Endothelial cell (in vitro differentiated cells): ENCODE results near the gene ARHGAP18. TPM values are rescaled to one million over a fixed set of nuclear protein-coding genes. Genes with fewer than 3 reads are reported as not detected.
A peak's percentile ranks its signal among the peaks of the same experiment; 100 is the strongest.

Experiments
- DNase-seq: peaks from one replicate; pipeline ENCODE4 v3.0.0; 2021; ENCODE audit warnings: low spot score
- H3K27ac Mint-ChIP-seq: one replicate; pipeline ENCODE4 v1.8.0; 2021; ENCODE audit warnings: mixed read lengths, inconsistent platforms; ENCODE audit not compliant: unreplicated experiment
- H3K27me3 Mint-ChIP-seq: one replicate; pipeline ENCODE4 v1.8.0; 2021; ENCODE audit warnings: mild to moderate bottlenecking, moderate library complexity, mixed read lengths, inconsistent platforms; ENCODE audit not compliant: unreplicated experiment
- H3K36me3 Mint-ChIP-seq: one replicate; pipeline ENCODE4 v1.8.0; 2021; ENCODE audit warnings: mild to moderate bottlenecking, low read depth, mixed read lengths, inconsistent platforms; ENCODE audit not compliant: unreplicated experiment
- H3K4me1 Mint-ChIP-seq: one replicate; pipeline ENCODE4 v1.8.0; 2021; ENCODE audit warnings: mild to moderate bottlenecking, mixed read lengths, inconsistent platforms; ENCODE audit not compliant: unreplicated experiment
- H3K4me3 Mint-ChIP-seq: one replicate; pipeline ENCODE4 v1.8.0; 2021; ENCODE audit warnings: mild to moderate bottlenecking, mixed read lengths, inconsistent platforms; ENCODE audit not compliant: unreplicated experiment
- H3K9me3 Mint-ChIP-seq: one replicate; pipeline ENCODE4 v1.8.0; 2021; ENCODE audit warnings: mixed read lengths, inconsistent platforms; ENCODE audit not compliant: unreplicated experiment
- total RNA-seq: library from RNA; stranded (reverse); fragmentation: NEBNext Ultra II Directional; extraction: Animal tissue kit (Norgen Biotek cat#: 25700); gene quantifications from one replicate; pipeline ENCODE4 v1.2.1, GENCODE V29; 2021; ENCODE audit not compliant: unreplicated experiment
- TF ChIP-seq, protein P1 (sequence below): fragments of 200-600 bp; sonication (generic); IDR thresholded peaks from one replicate; pipeline ENCODE4 v1.5.0; 2021; ENCODE audit warnings: antibody characterized with exemption; ENCODE audit not compliant: unreplicated experiment

The ARHGAP18 gene
- total RNA-seq, 1 donor from 2014 or later, result 102 TPM

DNA sequence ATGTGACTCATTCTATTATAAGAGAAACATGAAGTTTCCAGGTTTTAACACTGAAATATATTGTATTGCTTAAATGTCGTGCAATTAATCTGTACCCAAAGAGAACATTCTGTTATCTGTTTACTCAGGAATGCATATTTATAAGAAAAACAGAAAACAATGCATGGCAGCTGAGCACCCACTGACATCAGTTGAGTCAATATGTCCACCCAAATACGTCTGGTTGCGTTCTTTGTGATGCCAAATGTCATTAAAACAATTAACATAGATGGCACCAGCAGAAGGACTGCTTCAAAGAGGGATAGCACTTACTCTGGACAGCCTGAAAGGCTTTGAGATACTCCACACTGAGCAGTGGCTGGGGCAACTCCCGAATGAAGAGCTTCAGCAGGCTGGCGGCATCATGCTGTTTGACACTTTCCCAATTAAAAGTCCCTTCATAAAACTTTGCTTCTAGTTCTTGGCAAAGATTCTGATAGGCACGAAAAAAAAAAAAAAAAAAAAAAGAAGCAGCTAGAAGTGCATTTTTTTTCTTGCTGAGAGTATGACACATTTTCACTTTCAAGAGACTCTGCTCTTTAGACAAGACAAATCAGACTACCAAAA, 102.3 kb downstream of the ARHGAP18 start:
- H3K4me1 Mint-ChIP-seq, result peaks cover 11% of the 10 kb centered on the region
- DNase-seq, result no peak
- H3K27ac Mint-ChIP-seq, result no peak overlapping the region
- TF ChIP-seq, protein P1, sequence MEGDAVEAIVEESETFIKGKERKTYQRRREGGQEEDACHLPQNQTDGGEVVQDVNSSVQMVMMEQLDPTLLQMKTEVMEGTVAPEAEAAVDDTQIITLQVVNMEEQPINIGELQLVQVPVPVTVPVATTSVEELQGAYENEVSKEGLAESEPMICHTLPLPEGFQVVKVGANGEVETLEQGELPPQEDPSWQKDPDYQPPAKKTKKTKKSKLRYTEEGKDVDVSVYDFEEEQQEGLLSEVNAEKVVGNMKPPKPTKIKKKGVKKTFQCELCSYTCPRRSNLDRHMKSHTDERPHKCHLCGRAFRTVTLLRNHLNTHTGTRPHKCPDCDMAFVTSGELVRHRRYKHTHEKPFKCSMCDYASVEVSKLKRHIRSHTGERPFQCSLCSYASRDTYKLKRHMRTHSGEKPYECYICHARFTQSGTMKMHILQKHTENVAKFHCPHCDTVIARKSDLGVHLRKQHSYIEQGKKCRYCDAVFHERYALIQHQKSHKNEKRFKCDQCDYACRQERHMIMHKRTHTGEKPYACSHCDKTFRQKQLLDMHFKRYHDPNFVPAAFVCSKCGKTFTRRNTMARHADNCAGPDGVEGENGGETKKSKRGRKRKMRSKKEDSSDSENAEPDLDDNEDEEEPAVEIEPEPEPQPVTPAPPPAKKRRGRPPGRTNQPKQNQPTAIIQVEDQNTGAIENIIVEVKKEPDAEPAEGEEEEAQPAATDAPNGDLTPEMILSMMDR, result no peak
- no peaks in the 10 kb centered on the region for H3K27me3 Mint-ChIP-seq
- H3K4me3 Mint-ChIP-seq, result no peak overlapping the region
- H3K36me3 Mint-ChIP-seq, result peaks cover 38% of the 10 kb centered on the region
- no peaks in the 10 kb centered on the region for H3K9me3 Mint-ChIP-seq

DNA sequence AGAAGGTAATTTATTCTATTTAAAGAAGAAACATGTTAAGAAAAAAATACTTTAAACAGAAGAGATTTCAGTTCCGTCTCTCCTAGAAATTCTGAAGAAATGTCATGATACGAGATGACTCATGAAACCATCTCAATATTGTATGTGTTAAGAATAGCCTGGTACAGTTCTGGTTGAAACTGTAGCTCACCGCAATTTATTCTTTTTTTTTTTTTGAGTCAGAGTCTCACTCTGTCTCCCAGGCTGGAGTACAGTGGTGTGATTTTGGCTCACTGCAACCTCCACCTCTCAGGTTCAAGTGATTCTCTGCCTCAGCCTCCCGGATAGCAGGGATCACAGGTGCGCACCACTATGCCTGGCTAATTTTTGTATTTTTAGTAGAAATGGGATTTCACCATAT, 103.3 kb downstream of the ARHGAP18 start:
- peak overlapping the region; percentile 9 for H3K27ac Mint-ChIP-seq
- peaks cover 38% of the 10 kb centered on the region for H3K36me3 Mint-ChIP-seq
- peaks cover 11% of the 10 kb centered on the region for H3K4me1 Mint-ChIP-seq
- no peak for DNase-seq
- H3K27me3 Mint-ChIP-seq, result no peaks in the 10 kb centered on the region
- TF ChIP-seq, protein P1, result no peak
- H3K9me3 Mint-ChIP-seq, result no peaks in the 10 kb centered on the region
- no peak overlapping the region for H3K4me3 Mint-ChIP-seq

DNA sequence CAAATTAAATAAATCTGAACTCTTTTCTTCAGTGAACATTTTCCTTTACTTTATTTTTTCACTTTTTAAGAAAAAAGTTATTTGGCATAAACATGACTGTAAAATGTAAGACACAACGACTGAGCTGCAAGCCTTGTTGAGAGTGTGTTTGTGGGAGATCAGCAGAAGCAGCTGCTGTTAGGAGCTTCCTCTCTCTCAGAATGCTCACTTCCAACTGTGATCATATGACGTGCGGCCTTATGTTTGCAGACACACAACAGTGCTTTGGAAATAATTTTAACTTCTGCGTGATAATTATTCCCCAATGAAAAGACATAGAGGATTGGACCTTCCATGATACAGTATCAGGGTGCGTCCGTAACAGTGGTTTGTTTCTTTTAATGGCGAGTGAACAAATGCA, 104.0 kb downstream of the ARHGAP18 start:
- TF ChIP-seq, protein P1, result no peak
- DNase-seq, result no peak
- Mint-ChIP-seq H3K27ac (peak overlapping the region; percentile 9), H3K9me3 (no peaks in the 10 kb centered on the region), H3K27me3 (no peaks in the 10 kb centered on the region), H3K4me3 (no peak overlapping the region), H3K4me1 (peaks cover 12% of the 10 kb centered on the region), H3K36me3 (peaks cover 40% of the 10 kb centered on the region)

DNA sequence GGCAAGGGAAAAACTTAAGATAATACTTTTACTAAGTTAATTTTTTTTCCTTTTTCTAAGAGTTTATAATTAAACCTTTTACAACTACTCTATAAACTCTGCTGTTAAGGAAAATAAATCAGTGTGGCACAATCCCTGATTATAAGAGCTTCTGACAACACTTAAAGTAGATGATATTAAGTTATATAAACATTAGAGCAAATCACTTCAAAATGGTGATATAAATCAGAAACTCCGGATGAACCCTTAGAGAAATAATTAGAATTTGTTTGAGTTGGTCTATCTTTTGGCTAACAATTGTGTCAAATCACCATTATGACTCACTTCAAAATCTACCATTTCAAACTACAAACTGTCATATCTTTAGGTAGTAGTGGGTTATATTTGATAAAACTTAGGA, 104.9 kb downstream of the ARHGAP18 start:
- H3K4me1 Mint-ChIP-seq, result peaks cover 15% of the 10 kb centered on the region
- H3K27me3 Mint-ChIP-seq, result no peaks in the 10 kb centered on the region
- TF ChIP-seq, protein P1, result no peak
- no peak for DNase-seq
- H3K9me3 Mint-ChIP-seq, result no peaks in the 10 kb centered on the region
- no peak overlapping the region for H3K4me3 Mint-ChIP-seq
- no peak overlapping the region for H3K27ac Mint-ChIP-seq
- H3K36me3 Mint-ChIP-seq, result peaks cover 39% of the 10 kb centered on the region

DNA sequence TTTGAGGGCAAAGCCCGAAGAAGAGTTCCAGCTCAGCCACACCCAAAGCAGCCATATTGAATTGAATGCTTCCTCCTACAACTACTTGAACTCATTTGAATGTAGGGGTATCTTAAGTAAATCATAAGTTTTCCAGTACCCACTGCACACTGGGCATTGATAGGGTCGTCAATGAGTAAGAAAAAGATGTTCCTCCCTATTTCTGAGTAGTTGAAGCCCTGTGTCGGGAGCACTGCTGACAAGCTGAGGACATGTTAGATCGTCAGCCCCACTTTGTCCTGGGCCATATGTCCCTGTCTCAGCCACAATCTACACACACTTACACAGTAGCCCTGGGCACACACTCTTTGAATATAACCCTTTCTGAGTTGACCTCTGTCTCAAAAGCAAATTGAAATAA, 105.7 kb downstream of the ARHGAP18 start:
- Mint-ChIP-seq H3K36me3 (peaks cover 31% of the 10 kb centered on the region), H3K4me1 (peaks cover 13% of the 10 kb centered on the region), H3K4me3 (no peak overlapping the region), H3K27me3 (no peaks in the 10 kb centered on the region), H3K27ac (no peak overlapping the region), H3K9me3 (no peaks in the 10 kb centered on the region)
- DNase-seq, result no peak
- TF ChIP-seq, protein P1, result no peak
